MM.1S (cell line): ENCODE results near the gene CIT.

Experiments used
- DNase-seq: peaks from one replicate; pipeline ENCODE4 v3.0.0-alpha.2; 2015
- H2AFZ ChIP-seq: fragments of 300-600 bp; sonication (generic); 2 replicates; pipeline ENCODE4 v1.6.0; 2016; ENCODE audit warnings: antibody characterized with exemption, low read length
- H3F3A ChIP-seq: fragments of 300-600 bp; sonication (generic); 2 replicates; pipeline ENCODE4 v1.6.1; 2016; ENCODE audit warnings: mild to moderate bottlenecking, antibody characterized with exemption, low read length, moderate library complexity, mixed read lengths; ENCODE audit not compliant: insufficient read depth
- H3K27ac ChIP-seq: fragments of 300-600 bp; sonication (generic); 2 replicates; pipeline ENCODE4 v1.5.1; 2016; ENCODE audit warnings: mild to moderate bottlenecking, low read length
- H3K27me3 ChIP-seq: fragments of 300-600 bp; sonication (generic); replicated peaks from 2 replicates; pipeline ENCODE4 v1.6.0; 2016; ENCODE audit warnings: low read length; ENCODE audit not compliant: insufficient read depth
- H3K36me3 ChIP-seq: fragments of 300-600 bp; sonication (generic); replicated peaks from 2 replicates; pipeline ENCODE4 v1.6.1; 2016; ENCODE audit warnings: mild to moderate bottlenecking, low read length, mixed read lengths; ENCODE audit not compliant: insufficient read depth
- H3K4me1 ChIP-seq: fragments of 300-600 bp; sonication (generic); 2 replicates; pipeline ENCODE4 v1.6.1; 2016; ENCODE audit warnings: low read length, mixed read lengths
- H3K4me2 ChIP-seq: fragments of 300-600 bp; sonication (generic); 2 replicates; pipeline ENCODE4 v1.6.0; 2016; ENCODE audit warnings: low read depth, low read length
- H3K4me3 ChIP-seq: fragments of 300-600 bp; sonication (generic); 2 replicates; pipeline ENCODE4 v1.5.1; 2016; ENCODE audit warnings: low read length, mixed read lengths
- H3K79me2 ChIP-seq: fragments of 300-600 bp; sonication (generic); 2 replicates; pipeline ENCODE4 v1.6.1; 2016; ENCODE audit warnings: mixed run types, low read length, mixed read lengths
- H3K9ac ChIP-seq: fragments of 300-600 bp; sonication (generic); 2 replicates; pipeline ENCODE4 v1.6.1; 2016; ENCODE audit warnings: low read length, mixed read lengths
- H3K9me2 ChIP-seq: fragments of 300-600 bp; sonication (generic); replicated peaks from 2 replicates; pipeline ENCODE4 v1.6.1; 2016; ENCODE audit warnings: mild to moderate bottlenecking, low read length, mixed read lengths; ENCODE audit not compliant: insufficient read depth
- H3K9me3 ChIP-seq: fragments of 300-600 bp; sonication (generic); replicated peaks from 2 replicates; pipeline ENCODE4 v1.6.1; 2016; ENCODE audit warnings: mild to moderate bottlenecking, low read length, mixed read lengths; ENCODE audit not compliant: insufficient read depth
- H4K20me1 ChIP-seq: fragments of 300-600 bp; sonication (generic); 2 replicates; pipeline ENCODE4 v1.6.1; 2016; ENCODE audit warnings: mild to moderate bottlenecking, low read length, moderate library complexity, mixed read lengths; ENCODE audit not compliant: insufficient read depth
- EZH2 ChIP-seq: fragments of 300-600 bp; sonication (generic); optimal IDR thresholded peaks from 2 replicates; pipeline ENCODE3; 2017; ENCODE audit warnings: low read depth, mild to moderate bottlenecking, antibody characterized with exemption, low read length, mixed read lengths
- EZH2phosphoT487 ChIP-seq: fragments of 300-600 bp; sonication (generic); IDR thresholded peaks from 2 replicates; pipeline ENCODE4 v1.6.1; 2018; ENCODE audit warnings: antibody characterized with exemption, low read length
- TF ChIP-seq, protein P1 (sequence below): fragments of 300-600 bp; sonication (generic); IDR thresholded peaks from 2 replicates; pipeline ENCODE4 v1.5.1; 2016; ENCODE audit warnings: antibody characterized with exemption, low read length, mixed read lengths

The CIT gene

DNA sequence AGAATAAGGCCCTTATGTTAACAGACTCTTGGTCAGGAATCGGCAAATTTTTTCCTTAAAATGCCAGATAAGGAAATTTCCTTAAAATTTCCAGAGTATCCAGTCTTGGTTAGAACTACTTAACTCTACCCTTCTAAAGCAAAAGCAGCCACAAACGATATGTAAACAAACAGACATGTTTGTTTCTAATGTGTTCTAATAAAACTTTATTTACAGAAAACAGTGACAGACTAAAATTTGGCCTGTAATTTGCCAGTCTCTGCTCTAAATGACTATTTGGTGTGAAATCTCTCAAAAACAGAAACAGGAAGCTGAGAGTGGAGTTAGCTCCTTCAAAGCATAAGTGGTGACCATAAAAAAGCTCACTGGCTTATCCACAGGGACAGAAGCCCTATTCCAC, 131.0 kb downstream of the CIT start:
- no peak for DNase-seq
- H3K27me3 ChIP-seq, result no peaks in the 10 kb centered on the region
- no peak overlapping the region for H2AFZ ChIP-seq
- no peak overlapping the region for H3K4me3 ChIP-seq
- no peaks in the 10 kb centered on the region for H3K9me3 ChIP-seq
- TF ChIP-seq EZH2phosphoT487, result no peak
- TF ChIP-seq EZH2, result no peak
- TF ChIP-seq, protein P1, sequence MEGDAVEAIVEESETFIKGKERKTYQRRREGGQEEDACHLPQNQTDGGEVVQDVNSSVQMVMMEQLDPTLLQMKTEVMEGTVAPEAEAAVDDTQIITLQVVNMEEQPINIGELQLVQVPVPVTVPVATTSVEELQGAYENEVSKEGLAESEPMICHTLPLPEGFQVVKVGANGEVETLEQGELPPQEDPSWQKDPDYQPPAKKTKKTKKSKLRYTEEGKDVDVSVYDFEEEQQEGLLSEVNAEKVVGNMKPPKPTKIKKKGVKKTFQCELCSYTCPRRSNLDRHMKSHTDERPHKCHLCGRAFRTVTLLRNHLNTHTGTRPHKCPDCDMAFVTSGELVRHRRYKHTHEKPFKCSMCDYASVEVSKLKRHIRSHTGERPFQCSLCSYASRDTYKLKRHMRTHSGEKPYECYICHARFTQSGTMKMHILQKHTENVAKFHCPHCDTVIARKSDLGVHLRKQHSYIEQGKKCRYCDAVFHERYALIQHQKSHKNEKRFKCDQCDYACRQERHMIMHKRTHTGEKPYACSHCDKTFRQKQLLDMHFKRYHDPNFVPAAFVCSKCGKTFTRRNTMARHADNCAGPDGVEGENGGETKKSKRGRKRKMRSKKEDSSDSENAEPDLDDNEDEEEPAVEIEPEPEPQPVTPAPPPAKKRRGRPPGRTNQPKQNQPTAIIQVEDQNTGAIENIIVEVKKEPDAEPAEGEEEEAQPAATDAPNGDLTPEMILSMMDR, result no peak
- no peaks in the 10 kb centered on the region for H3F3A ChIP-seq
- no peak overlapping the region for H3K4me2 ChIP-seq
- no peak overlapping the region for H3K9ac ChIP-seq
- no peaks in the 10 kb centered on the region for H3K9me2 ChIP-seq
- no peaks in the 10 kb centered on the region for H4K20me1 ChIP-seq
- no peaks in the 10 kb centered on the region for H3K79me2 ChIP-seq
- no peak overlapping the region for H3K27ac ChIP-seq
- H3K36me3 ChIP-seq, result no peaks in the 10 kb centered on the region
- no peaks in the 10 kb centered on the region for H3K4me1 ChIP-seq

DNA sequence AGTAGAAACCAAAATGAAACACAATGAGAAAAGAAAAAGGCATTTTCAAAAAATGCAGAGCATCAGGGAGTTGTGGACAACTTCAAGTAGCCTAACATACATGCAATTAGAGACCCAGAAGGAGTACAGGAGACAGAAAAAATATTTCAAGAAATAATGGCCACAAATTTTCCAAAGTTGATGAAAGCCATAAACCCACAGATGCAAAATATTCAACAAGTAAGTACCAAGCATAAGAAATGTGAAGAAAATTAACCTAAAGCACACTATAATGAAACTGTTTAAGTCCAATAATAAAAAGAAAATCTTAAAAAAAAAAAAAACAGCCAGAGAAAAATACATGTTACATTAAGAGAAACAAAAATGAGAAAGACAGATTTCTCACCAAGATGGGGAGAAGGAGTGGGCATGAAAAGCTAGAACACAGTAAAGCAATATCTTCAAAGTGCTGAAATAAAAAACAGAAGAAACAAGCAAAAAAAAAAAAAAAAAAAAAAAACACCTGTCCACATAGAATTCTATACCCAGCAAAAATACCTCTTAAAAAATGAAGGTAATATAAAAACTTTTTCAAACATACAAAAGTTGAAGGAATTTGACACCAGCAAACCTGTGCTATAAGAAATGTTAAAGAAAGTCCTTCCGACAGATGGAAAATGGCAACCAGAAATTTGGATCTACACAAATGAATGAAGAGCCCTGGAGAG, 132.1 kb downstream of the CIT start:
- Histone ChIP-seq H3K36me3 (no peaks in the 10 kb centered on the region), H3K4me3 (no peak overlapping the region), H3F3A (no peaks in the 10 kb centered on the region), H3K4me1 (no peaks in the 10 kb centered on the region), H3K9ac (no peak overlapping the region), H3K9me3 (no peaks in the 10 kb centered on the region), H2AFZ (no peak overlapping the region), H4K20me1 (no peaks in the 10 kb centered on the region), H3K27ac (no peak overlapping the region), H3K9me2 (no peaks in the 10 kb centered on the region), H3K27me3 (no peaks in the 10 kb centered on the region), H3K4me2 (no peak overlapping the region), H3K79me2 (no peaks in the 10 kb centered on the region)
- TF ChIP-seq EZH2phosphoT487 (no peak), EZH2 (no peak)
- TF ChIP-seq, protein P1, result no peak
- no peak for DNase-seq

DNA sequence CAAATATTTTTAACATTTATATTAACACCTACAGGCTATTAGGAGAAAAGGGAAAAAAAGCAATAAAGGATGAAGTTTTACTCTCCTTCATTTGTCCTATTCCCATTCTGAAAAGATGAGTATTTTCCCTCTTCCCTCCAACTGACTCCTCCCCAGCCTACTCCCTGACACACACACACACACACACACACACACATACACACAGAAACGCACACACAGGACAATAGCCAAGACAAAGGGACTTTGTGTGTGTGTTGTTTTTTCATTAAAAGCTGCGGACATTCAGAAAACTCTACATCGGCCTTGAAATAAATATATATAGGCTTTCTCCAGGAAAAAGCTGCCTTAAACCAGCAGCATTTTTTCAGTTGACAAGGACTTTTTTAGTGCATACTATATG, 134.4 kb downstream of the CIT start:
- Histone ChIP-seq H3K79me2 (no peaks in the 10 kb centered on the region), H3K4me2 (no peak overlapping the region), H3K9me2 (no peaks in the 10 kb centered on the region), H3K9me3 (no peaks in the 10 kb centered on the region), H3K27me3 (no peaks in the 10 kb centered on the region), H2AFZ (no peak overlapping the region), H3F3A (no peaks in the 10 kb centered on the region), H3K9ac (no peak overlapping the region), H3K27ac (no peak overlapping the region), H3K4me1 (no peaks in the 10 kb centered on the region), H3K36me3 (no peaks in the 10 kb centered on the region), H3K4me3 (no peak overlapping the region), H4K20me1 (no peaks in the 10 kb centered on the region)
- DNase-seq, result no peak
- TF ChIP-seq EZH2phosphoT487 (no peak), EZH2 (no peak)
- TF ChIP-seq, protein P1, result no peak
